K562 (cell line): ENCODE data around the gene MOB1A. TPM values are rescaled to one million over a fixed set of nuclear protein-coding genes. Genes with fewer than 3 reads are reported as not detected.

Source experiments
- ATAC-seq: fragments of 200-7000 bp; cut with Tn5 transposase; 3 replicates; pipeline ENCODE4 v1.9.1; 2020; ENCODE audit warnings: moderate library complexity
- BruUV-seq: library from RNA; stranded (reverse); fragments of 400-500 nt; replicated peaks from 2 replicates; lab custom pipeline; 2021; lab: Mats Ljungman, UMichigan
- CTCF ChIA-PET: fragments of 300-600 bp; formaldehyde crosslinking; extraction: SDS; loops from one replicate; lab custom pipeline; 2021; ENCODE audit warnings: low intra/inter-chr PET ratio; lab: Yijun Ruan, JAX
- POLR2A ChIA-PET: fragments of 300-600, 350-650 bp; sonication (Branson Sonifier 250); formaldehyde crosslinking; extraction: SDS; loops from one replicate; lab custom pipeline; 2021; ENCODE audit warnings: antibody characterized with exemption, inconsistent platforms; lab: Yijun Ruan, JAX
- DNase-seq, 4 experiments: peaks; one replicate each; pipeline versions ENCODE4 v3.0.0 to v3.0.0-alpha.2; 2011 to 2018; ENCODE audit warnings: low spot score in 3 of 4, mixed read lengths in 3 of 4; ENCODE audit errors: extremely low read depth in 1 of 4
- FAIRE-seq: peaks from 2 replicates; lab custom pipeline; 2011; peaks lifted over from hg19 to GRCh38; lab: Jason Lieb, UNC
- H2AFZ ChIP-seq: 2 replicates; pipeline ENCODE4 v1.6.0; 2011; ENCODE audit warnings: low read depth, low read length, control low read depth, inconsistent platforms
- H3K27ac ChIP-seq: fragments of 200-600 bp; 3 replicates; pipeline ENCODE4 v1.8.0; 2011; ENCODE audit warnings: low read depth, mild to moderate bottlenecking, control low read depth, inconsistent platforms, low read length, moderate library complexity, mixed read lengths; ENCODE audit errors: extremely low read depth
- H3K27me3 ChIP-seq, 2 experiments: fragments of 300-600 bp in 1 of 2; 2 replicates in 1 of 2; 3 replicates in 1 of 2; pipeline versions ENCODE4 v1.6.0 to v1.8.0; 2011; ENCODE audit warnings: inconsistent platforms in 2 of 2, low read length in 2 of 2, mild to moderate bottlenecking in 1 of 2, mixed read lengths in 1 of 2, moderate library complexity in 1 of 2; ENCODE audit not compliant: control insufficient read depth in 2 of 2, insufficient read depth in 2 of 2
- H3K36me3 ChIP-seq: fragments of 300-600 bp; 3 replicates; pipeline ENCODE4 v1.8.0; 2011; ENCODE audit warnings: mild to moderate bottlenecking, low read length, inconsistent platforms; ENCODE audit not compliant: control insufficient read depth, insufficient read depth
- H3K4me1 ChIP-seq, 2 experiments: fragments of 200-600 bp in 1 of 2; replicated peaks in 1 of 2; 2 replicates in 1 of 2; 3 replicates in 1 of 2; pipeline versions ENCODE4 v1.5.1 to v1.8.0; 2011; ENCODE audit warnings: inconsistent platforms in 2 of 2, low read length in 2 of 2, mild to moderate bottlenecking in 1 of 2, mixed read lengths in 1 of 2, moderate library complexity in 1 of 2; ENCODE audit not compliant: control insufficient read depth in 2 of 2, insufficient read depth in 2 of 2
- H3K4me2 ChIP-seq: 2 replicates; pipeline ENCODE4 v1.6.1; 2011; ENCODE audit warnings: low read length, control low read depth, inconsistent platforms, mixed read lengths; ENCODE audit not compliant: insufficient read depth
- H3K4me3 ChIP-seq: fragments of 200-600 bp; sonication (generic), shearing (Covaris generic); 2 replicates; pipeline ENCODE4 v1.5.1; 2016; ENCODE audit warnings: control low read depth, inconsistent platforms
- H3K79me2 ChIP-seq: fragments of 200-600 bp; 3 replicates; pipeline ENCODE4 v1.8.0; 2011; ENCODE audit warnings: low read length, inconsistent platforms; ENCODE audit not compliant: control insufficient read depth, insufficient read depth
- H3K9ac ChIP-seq, 2 experiments: 2 replicates each; pipeline versions ENCODE4 v1.6.0 to v1.6.1; 2011; ENCODE audit warnings: low read depth in 2 of 2, low read length in 2 of 2, control low read depth in 1 of 2, inconsistent platforms in 1 of 2, mild to moderate bottlenecking in 1 of 2, mixed read lengths in 1 of 2; ENCODE audit not compliant: insufficient read depth in 1 of 2
- H3K9me1 ChIP-seq: one replicate; pipeline ENCODE4 v1.6.0; 2011; ENCODE audit warnings: inconsistent platforms, mild to moderate bottlenecking, low read length, moderate library complexity; ENCODE audit not compliant: control insufficient read depth, insufficient read depth
- H3K9me3 ChIP-seq: replicated peaks from 2 replicates; pipeline ENCODE4 v1.5.1; 2011; ENCODE audit warnings: low read depth, low read length, inconsistent platforms; ENCODE audit not compliant: control insufficient read depth, insufficient read depth
- H4K20me1 ChIP-seq: replicated peaks from 2 replicates; pipeline ENCODE4 v1.6.1; 2011; ENCODE audit warnings: low read length, inconsistent platforms, mixed read lengths; ENCODE audit not compliant: control insufficient read depth, insufficient read depth
- RBFOX2 ChIP-seq: fragments of 200-400 bp; formaldehyde crosslinking; IDR thresholded peaks from 2 replicates; pipeline ENCODE4 v1.6.1; 2017; ENCODE audit warnings: low read depth, mild to moderate bottlenecking, low read length, moderate library complexity
- TCF7 ChIP-seq: sonication (generic); IDR thresholded peaks from 2 replicates; pipeline ENCODE4 v1.6.1; 2016; ENCODE audit warnings: antibody characterized with exemption, borderline replicate concordance
- TRIM28 ChIP-seq: fragments of 450-650 bp; IDR thresholded peaks from 2 replicates; pipeline ENCODE4 v1.6.1; 2017
- ZNF165 ChIP-seq: fragments of 250-450 bp; sonication (Bioruptor Pico); IDR thresholded peaks from 2 replicates; pipeline ENCODE4 v1.4.0; 2020; ENCODE audit warnings: borderline replicate concordance
- WGBS: fragments of 100-300 bp; shearing (Covaris generic); methylation state at CpG from one replicate; pipeline ENCODE4 v1.1.6; 2016; ENCODE audit warnings: low coverage, mixed read lengths; ENCODE audit not compliant: insufficient coverage; ENCODE audit errors: missing lambda C conversion rate; 5-methylcytosine and 5-hydroxymethylcytosine counted together
- in situ Hi-C: fragments of 300-500 bp; cut with MboI; formaldehyde crosslinking; loops from 4 replicates; pipeline ENCODE4 v1.15.0; 2018; ENCODE audit warnings: inconsistent platforms, mixed read lengths
- intact Hi-C: fragments of 100-400 bp; cut with micrococcal nuclease; formaldehyde crosslinking; loops from 2 replicates; pipeline ENCODE4 v1.14.2; 2022
- polyA plus RNA-seq, 8 experiments: library from polyadenylated mRNA; depleted of rRNA in 4 of 8; stranded (reverse) in 5 of 8; unstranded in 3 of 8; fragments of >200 nt; fragmentation: Nextera tagmentation in 2 of 8; fragmentation: Illumina TruSeq in 1 of 8; extraction: Ambion mirVana in 2 of 8; extraction: Trizol in 1 of 8; gene quantifications; 2 replicates each; pipeline versions ENCODE4 v1.2.1 to v1.2.3, GENCODE V29; 2011 to 2014; ENCODE audit warnings: inconsistent platforms in 1 of 8, missing spikeins in 1 of 8
- total RNA-seq, 7 experiments: library from RNA; depleted of rRNA in 6 of 7; stranded (reverse); fragments of >200 nt in 6 of 7; fragmentation: Illumina TruSeq in 2 of 7; extraction: Trizol in 2 of 7; gene quantifications; 2 replicates each; pipeline versions ENCODE4 v1.2.1 to v1.2.3, GENCODE V29; 2011 to 2021; ENCODE audit warnings: low replicate concordance in 1 of 7
- TF ChIP-seq, protein P1 (sequence below), 2 experiments: IDR thresholded peaks; 2 replicates each; pipeline ENCODE4 v1.6.1; 2011; ENCODE audit warnings: borderline replicate concordance in 1 of 2, control low read depth in 1 of 2, low read depth in 1 of 2, low read length in 1 of 2, mild to moderate bottlenecking in 1 of 2, mixed read lengths in 1 of 2, moderate library complexity in 1 of 2; ENCODE audit not compliant: insufficient read depth in 1 of 2, insufficient read length in 1 of 2, poor library complexity in 1 of 2, severe bottlenecking in 1 of 2; ENCODE audit errors: extremely low read depth in 1 of 2
- TF ChIP-seq, protein P2 (sequence below): fragments of 250-450 bp; sonication (Bioruptor Pico); IDR thresholded peaks from 2 replicates; pipeline ENCODE4 v1.4.0; 2020; ENCODE audit warnings: mild to moderate bottlenecking, moderate library complexity

The MOB1A gene
- total and polyA plus RNA-seq, 9 of the 15 experiments (the other 6 are each of a cell fraction or from before 2014, with no cell fraction given): 24.8 to 100 (median 60.2) TPM

DNA sequence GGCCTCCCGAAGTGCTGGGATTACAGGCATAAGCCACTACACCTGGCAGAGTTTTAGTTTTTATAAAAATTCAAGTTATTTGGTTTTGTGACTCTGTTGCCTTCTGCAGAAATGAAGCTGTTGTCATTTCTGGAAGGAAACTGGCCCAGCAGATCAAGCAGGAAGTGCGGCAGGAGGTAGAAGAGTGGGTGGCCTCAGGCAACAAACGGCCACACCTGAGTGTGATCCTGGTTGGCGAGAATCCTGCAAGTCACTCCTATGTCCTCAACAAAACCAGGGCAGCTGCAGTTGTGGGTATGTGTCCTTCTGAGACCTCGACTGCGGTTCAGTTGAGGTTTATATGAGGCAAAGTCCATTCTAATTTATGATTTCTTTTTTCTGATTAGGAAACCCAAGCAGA is 26.9 kb upstream of the MOB1A start (continued):
- TF ChIP-seq, protein P1, sequence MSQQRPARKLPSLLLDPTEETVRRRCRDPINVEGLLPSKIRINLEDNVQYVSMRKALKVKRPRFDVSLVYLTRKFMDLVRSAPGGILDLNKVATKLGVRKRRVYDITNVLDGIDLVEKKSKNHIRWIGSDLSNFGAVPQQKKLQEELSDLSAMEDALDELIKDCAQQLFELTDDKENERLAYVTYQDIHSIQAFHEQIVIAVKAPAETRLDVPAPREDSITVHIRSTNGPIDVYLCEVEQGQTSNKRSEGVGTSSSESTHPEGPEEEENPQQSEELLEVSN (IDR thresholded peaks at IDR 0.05; ENCODE audit: borderline replicate concordance in 1 of 2, extremely low read depth in 1 of 2, insufficient read depth in 1 of 2, insufficient read length in 1 of 2, low read depth in 1 of 2, low read length in 1 of 2, poor library complexity in 1 of 2, severe bottlenecking in 1 of 2): no peak
- TF ChIP-seq, protein P2, sequence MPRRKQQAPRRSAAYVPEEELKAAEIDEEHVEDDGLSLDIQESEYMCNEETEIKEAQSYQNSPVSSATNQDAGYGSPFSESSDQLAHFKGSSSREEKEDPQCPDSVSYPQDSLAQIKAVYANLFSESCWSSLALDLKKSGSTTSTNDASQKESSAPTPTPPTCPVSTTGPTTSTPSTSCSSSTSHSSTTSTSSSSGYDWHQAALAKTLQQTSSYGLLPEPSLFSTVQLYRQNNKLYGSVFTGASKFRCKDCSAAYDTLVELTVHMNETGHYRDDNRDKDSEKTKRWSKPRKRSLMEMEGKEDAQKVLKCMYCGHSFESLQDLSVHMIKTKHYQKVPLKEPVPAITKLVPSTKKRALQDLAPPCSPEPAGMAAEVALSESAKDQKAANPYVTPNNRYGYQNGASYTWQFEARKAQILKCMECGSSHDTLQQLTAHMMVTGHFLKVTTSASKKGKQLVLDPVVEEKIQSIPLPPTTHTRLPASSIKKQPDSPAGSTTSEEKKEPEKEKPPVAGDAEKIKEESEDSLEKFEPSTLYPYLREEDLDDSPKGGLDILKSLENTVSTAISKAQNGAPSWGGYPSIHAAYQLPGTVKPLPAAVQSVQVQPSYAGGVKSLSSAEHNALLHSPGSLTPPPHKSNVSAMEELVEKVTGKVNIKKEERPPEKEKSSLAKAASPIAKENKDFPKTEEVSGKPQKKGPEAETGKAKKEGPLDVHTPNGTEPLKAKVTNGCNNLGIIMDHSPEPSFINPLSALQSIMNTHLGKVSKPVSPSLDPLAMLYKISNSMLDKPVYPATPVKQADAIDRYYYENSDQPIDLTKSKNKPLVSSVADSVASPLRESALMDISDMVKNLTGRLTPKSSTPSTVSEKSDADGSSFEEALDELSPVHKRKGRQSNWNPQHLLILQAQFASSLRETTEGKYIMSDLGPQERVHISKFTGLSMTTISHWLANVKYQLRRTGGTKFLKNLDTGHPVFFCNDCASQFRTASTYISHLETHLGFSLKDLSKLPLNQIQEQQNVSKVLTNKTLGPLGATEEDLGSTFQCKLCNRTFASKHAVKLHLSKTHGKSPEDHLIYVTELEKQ: no peak
- TF ChIP-seq TCF7: no peak
- TF ChIP-seq ZNF165: no peak

DNA sequence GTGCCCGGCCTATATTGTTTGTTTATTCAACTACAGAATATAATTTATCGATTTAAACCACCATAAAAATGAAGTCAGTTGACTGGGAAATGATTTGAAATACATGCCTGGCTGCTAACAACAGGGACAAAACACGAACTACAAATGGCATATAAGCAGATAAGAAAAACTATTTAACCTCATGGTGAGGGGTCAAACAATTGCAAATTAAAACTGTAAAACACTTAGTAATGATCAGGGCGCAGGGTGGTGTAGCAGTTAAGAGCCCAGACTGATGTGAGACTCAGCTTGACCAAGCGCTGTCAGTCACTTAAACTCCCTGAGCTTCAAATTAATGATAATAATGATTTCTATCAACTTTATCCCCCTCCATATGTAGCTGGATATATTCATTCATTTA is 26.4 kb upstream of the MOB1A start:
- no peak for TF ChIP-seq TRIM28
- 0 out of 2 replicates have a peak, but pooled peaks have one; percentile 39 for TF ChIP-seq RBFOX2
- peaks cover 42% of the 10 kb centered on the region for H4K20me1 ChIP-seq
- peak overlapping the region; percentile 10 to 12; a peak in 2 of 4 replicates for H3K9ac ChIP-seq
- DNase-seq (no peak), ATAC-seq (peak; percentile 9; the same call in 2 of the 3 replicates), FAIRE-seq (no peak)
- peak overlapping the region; percentile 78; the same call in 2 of the 3 replicates for H3K27ac ChIP-seq
- H3K4me1 ChIP-seq: peaks cover 17 to 38% of the 10 kb centered on the region in 2 experiments
- H3K36me3 ChIP-seq: peaks cover 96% of the 10 kb centered on the region
- in situ Hi-C loops: no loop called here
- ChIA-PET CTCF (interaction anchor here (0.7 kb wide), 1 partner anchor 207 kb away, joined by 3 read pairs; no protein-coding TSS in a partner anchor), POLR2A (interaction anchor here (0.9 to 5.9 kb wide), 8 partner anchors 8 to 76 kb away, joined by 3 to 62 read pairs (median 6); partner anchors contain the start of gene MOB1A)
- no peak overlapping the region for H2AFZ ChIP-seq
- no peak overlapping the region for H3K4me3 ChIP-seq
- H3K9me1 ChIP-seq: peaks cover 9% of the 10 kb centered on the region
- intact Hi-C loops: no loop called here
- BruUV-seq: no TSS peak
- H3K9me3 ChIP-seq: no peaks in the 10 kb centered on the region
- H3K27me3 ChIP-seq: no peaks in the 10 kb centered on the region
- peaks cover 93% of the 10 kb centered on the region for H3K79me2 ChIP-seq
- 66% methylated on average over 5 of the region's 5 CpGs for WGBS
- no peak overlapping the region for H3K4me2 ChIP-seq
